ENCODE measurements around the gene ALDH9A1. TPM values are rescaled to one million over a fixed set of nuclear protein-coding genes. Genes with fewer than 3 reads are reported as not detected.

Gene ALDH9A1
- total and polyA plus RNA-seq, 12 donors: 36.0 to 269 (median 170) TPM

GRCh38 chr1:165699577-165699976 is 1.2 kb upstream of the ALDH9A1 start:
- DNase-seq: no peak
- no peak for TF ChIP-seq CTCF (IDR thresholded peaks at IDR 0.05)
- TF ChIP-seq POLR2A (IDR thresholded peaks at IDR 0.05): no peak
- peaks cover 18 to 34% of the 10 kb centered on the region in 2 donors for H3K4me1 ChIP-seq (replicated peaks in 1 of 2)
- intact Hi-C loops (cut with DNase I): loop anchor here in 1 of 2 donors (10.0 kb wide), 1 partner anchor 65 kb away; the partner anchor contains the start of gene MGST3
- no peak overlapping the region for H3K4me3 ChIP-seq
- no peaks in the 10 kb centered on the region for H3K9me3 ChIP-seq (replicated peaks in 1 of 3)
- WGBS, 4 donors: 88 to 95% (median 93%) methylated on average over 3 of the region's 3 CpGs
- H3K27me3 ChIP-seq: no peaks in the 10 kb centered on the region
- no peaks in the 10 kb centered on the region for H3K36me3 ChIP-seq (replicated peaks in 1 of 2)
- no peak overlapping the region for H3K27ac ChIP-seq

GRCh38 chr1:165698761-165699052 is 345 bp upstream of the ALDH9A1 start:
- Histone ChIP-seq H3K36me3 (replicated peaks in 1 of 2) (no peaks in the 10 kb centered on the region), H3K4me3 (peak overlapping the region in 2 of 4 donors; percentile 65 to 79), H3K27ac (peak overlapping the region; percentile 41 to 98 (median 95)), H3K9me3 (replicated peaks in 1 of 3) (no peaks in the 10 kb centered on the region), H3K4me1 (replicated peaks in 1 of 2) (peaks cover 18 to 34% of the 10 kb centered on the region in 2 donors), H3K27me3 (no peaks in the 10 kb centered on the region)
- WGBS, 4 donors: 0% methylated on average over 7 of the region's 7 CpGs
- intact Hi-C loops (cut with DNase I): loop anchor here in 1 of 2 donors (10.0 kb wide), 1 partner anchor 64 kb away; the partner anchor contains the start of gene MGST3
- DNase-seq: no peak
- TF ChIP-seq POLR2A (IDR thresholded peaks at IDR 0.05) (no peak), CTCF (IDR thresholded peaks at IDR 0.05) (peak in 1 of 6 experiments; percentile 36)

GRCh38 chr1:165697491-165697880 is 876 bp downstream of the ALDH9A1 start:
- intact Hi-C loops (cut with DNase I): loop anchor here in 1 of 2 donors (10.0 kb wide), 1 partner anchor 63 kb away; the partner anchor contains the start of gene MGST3
- TF ChIP-seq CTCF (IDR thresholded peaks at IDR 0.05) (no peak), POLR2A (IDR thresholded peaks at IDR 0.05) (no peak)
- Histone ChIP-seq H3K27ac (peak overlapping the region; percentile 88 to 98 (median 95)), H3K4me1 (replicated peaks in 1 of 2) (peaks cover 18 to 34% of the 10 kb centered on the region in 2 donors), H3K9me3 (replicated peaks in 1 of 3) (no peaks in the 10 kb centered on the region), H3K4me3 (peak overlapping the region; percentile 65 to 97 (median 79)), H3K36me3 (replicated peaks in 1 of 2) (no peaks in the 10 kb centered on the region), H3K27me3 (no peaks in the 10 kb centered on the region)
- no peak for DNase-seq
- WGBS, 4 donors: 28 to 43% (median 37%) methylated on average over 8 of the region's 8 CpGs

GRCh38 chr1:165696625-165697100 is 1.7 kb downstream of the ALDH9A1 start:
- Histone ChIP-seq H3K27ac (peak overlapping the region; percentile 66 to 98 (median 93)), H3K9me3 (replicated peaks in 1 of 3) (no peaks in the 10 kb centered on the region), H3K4me3 (peak overlapping the region in 2 of 4 donors; percentile 65 to 79), H3K36me3 (replicated peaks in 1 of 2) (no peaks in the 10 kb centered on the region), H3K27me3 (no peaks in the 10 kb centered on the region), H3K4me1 (replicated peaks in 1 of 2) (peaks cover 18 to 34% of the 10 kb centered on the region in 2 donors)
- TF ChIP-seq CTCF (IDR thresholded peaks at IDR 0.05) (no peak), POLR2A (IDR thresholded peaks at IDR 0.05) (peak in 1 of 2 donors; percentile 59)
- peak; percentile 45 to 72 (median 66) for DNase-seq
- whole genome bisulfite sequencing, 4 donors: 0 to 4% (median 3%) methylated on average over 2 of the region's 2 CpGs
- intact Hi-C loops (cut with DNase I): loop anchor here in 1 of 2 donors (10.0 kb wide), 1 partner anchor 62 kb away; the partner anchor contains the start of gene MGST3

All from adrenal gland (tissue), 12 donors.